ENCODE measurements around the gene TNS3.

GRCh38 chr7:47579458-47579857 is 2.5 kb downstream of the TNS3 start:
- TF ChIP-seq CTCF (IDR thresholded peaks at IDR 0.05) (no peak), EZH2 (IDR thresholded peaks at IDR 0.05; ENCODE audit: borderline replicate concordance, insufficient read depth, low read depth, low read length, poor library complexity, severe bottlenecking) (no peak)

Measured in B cell (primary cell).